Measurements from ENCODE around the gene UBE2I.
"Not testable (repeated sequence)": the region's sequence is repeated elsewhere in the genome, so short reads cannot be mapped to it uniquely, and the experiment has no call there.

Gene UBE2I

DNA sequence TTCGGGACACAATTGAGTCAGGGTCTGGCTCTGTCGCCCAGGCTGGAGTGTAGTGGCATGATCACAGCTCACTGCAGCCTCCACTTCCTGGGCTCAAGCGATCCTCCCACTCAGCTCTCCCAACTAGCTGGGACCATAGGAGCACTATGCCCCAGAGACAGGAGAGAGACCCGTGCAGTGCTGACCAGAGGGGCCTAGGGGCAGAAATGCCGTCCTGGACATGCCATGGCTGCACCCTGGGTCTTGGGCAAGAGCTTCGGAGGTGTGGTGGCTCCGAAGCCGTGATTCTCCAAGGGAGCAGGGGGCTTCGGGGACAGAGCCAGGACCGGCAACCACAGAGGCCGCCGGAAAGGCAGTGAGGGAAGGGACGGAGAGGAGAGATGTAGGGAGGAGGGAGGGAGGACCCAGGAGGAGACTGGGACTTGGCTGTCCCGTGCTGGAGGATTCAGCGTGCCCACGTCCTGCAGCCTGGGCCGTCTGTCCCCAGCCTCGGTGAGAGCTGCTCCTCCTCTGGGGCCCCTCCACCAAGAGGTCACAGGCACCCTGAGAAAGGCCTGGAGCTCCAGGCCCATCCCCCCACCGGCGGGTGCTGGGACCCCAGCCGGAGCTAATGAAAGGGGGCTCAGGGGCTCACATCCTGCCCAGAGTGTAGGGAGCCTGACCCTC, 31.7 kb upstream of the UBE2I start:
- no peak for DNase-seq

DNA sequence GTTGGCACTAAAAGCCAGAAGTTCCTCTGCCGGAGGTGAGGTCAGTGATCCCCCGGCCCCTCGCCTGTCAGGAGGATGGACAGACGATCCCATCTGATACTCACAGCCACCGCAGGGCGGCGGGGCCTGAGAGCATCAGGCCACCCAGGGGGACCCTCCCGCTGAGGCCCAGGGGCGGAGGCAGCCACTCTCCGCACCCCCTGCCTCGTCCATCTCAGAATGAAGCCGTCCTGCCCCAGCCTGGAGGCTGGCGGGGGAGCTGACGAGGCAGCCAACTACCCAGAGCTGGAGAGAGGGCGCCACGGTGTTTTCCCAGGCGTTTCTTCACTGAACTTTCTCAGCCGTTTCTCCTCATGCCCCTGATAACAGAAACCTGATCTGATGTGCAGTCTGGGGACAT, 31.0 kb upstream of the UBE2I start:
- DNase-seq, result no peak

DNA sequence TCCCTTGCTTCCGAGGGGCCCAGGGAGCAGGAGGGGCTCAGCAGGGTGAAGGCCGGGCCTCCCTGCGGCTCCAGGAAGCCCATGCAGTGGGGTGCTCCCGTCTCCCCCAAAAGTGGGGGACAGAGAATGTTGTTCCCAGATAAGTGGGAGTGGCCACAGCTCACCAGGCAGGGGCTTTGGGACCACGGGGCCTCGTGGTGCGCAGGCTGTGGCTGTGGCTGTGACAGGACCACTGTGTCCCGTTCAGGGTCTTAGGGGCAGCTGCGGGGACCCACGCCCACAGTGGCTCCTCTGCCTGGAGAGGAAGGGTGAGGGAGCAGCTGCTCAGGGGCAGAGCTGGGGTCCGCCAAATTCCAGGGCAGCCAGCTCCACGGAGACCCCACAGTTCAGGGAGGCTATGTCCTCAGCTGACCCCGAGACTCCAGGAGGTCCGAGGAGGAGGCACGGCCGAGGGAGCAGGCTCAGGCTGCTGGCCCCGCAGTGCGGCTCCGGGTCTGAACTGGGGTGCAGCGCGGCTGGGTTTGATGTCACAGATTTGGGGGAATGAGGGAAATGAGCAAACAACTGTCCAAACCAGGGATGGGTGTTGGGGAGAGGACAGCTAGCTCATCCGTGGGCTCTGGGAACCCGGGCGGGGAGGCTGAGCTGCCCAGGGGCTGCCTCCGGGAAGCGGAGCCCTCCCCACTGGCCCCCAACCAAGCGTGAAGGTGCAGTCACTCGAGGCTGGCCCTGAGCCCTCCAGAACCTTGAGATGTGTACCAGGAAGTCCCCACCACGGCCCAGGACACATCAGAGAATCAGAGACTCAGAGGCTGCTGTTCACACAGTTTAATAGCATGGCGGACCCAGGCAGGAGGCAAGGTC, 30.1 kb upstream of the UBE2I start:
- DNase-seq, result no peak

DNA sequence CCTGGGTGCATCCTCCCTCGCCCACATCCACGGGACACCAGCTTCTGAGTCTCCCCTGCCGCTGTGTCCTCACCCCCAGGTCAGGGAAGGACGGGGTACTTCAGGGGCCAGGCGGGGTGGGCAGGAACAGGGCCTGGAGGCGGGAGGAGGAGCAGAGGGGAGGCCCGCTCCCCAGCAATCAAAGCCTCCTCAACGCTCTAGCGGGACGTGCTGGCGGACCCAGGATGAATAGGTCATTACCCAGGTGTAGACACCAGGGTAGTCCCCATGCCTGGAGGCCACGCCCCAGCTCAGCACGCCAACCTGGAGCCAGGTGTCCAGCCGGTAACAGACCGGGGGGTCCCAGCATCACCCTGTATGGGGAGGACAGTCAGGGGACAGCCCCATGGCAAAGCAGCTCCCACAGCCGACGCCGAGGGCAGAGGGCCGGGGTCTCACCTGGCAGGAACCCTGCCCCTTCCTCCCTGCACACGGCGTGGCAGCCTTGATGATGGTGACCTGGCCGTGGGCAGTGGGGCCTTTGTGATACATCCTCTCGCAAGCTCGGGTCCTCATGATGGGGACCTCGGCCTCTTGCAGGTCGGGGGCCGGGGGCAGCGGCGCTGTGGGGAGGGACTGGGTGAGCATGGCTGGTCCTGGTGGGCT, 29.4 kb upstream of the UBE2I start:
- no peak for DNase-seq

DNA sequence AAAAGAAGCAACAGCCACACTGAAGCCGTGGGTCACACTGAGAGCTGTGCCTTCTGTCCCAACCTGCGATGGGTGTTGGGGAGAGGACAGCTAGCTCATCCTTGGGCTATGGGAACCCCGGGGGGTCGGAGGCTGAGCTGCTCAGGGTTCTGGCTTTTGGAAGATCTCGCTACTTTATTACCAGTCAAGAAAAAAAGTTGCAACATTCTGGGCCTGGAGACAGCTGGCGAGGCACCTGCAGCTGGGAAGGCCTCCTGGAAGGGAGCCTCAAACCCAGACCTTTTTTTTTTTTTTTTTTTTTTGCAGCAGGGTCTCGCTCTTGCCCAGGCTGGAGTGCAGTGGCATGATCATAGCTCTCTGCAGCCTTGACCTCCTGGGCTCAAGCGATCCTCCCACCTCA, 28.7 kb upstream of the UBE2I start:
- DNase-seq, result no peak

DNA sequence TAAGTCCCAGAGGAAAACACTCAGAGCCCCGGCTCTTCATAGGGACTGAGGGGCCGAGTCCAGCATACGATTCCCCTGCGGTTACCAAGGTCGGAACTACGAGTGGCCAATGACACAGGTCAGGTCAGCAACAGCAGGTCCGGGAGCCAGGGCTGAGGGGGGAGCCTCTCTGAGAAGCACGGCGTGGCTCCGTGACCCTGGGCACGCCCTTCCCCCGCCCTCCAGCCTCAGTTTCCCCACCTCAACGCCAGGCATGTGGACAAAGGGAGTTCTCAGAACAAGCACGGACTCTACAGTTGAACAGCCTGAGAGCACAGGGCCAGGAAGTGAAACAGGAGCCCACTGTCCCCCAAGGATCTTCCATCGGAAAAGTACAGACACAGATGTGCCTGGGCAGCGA, 27.9 kb upstream of the UBE2I start:
- no peak for DNase-seq

DNA sequence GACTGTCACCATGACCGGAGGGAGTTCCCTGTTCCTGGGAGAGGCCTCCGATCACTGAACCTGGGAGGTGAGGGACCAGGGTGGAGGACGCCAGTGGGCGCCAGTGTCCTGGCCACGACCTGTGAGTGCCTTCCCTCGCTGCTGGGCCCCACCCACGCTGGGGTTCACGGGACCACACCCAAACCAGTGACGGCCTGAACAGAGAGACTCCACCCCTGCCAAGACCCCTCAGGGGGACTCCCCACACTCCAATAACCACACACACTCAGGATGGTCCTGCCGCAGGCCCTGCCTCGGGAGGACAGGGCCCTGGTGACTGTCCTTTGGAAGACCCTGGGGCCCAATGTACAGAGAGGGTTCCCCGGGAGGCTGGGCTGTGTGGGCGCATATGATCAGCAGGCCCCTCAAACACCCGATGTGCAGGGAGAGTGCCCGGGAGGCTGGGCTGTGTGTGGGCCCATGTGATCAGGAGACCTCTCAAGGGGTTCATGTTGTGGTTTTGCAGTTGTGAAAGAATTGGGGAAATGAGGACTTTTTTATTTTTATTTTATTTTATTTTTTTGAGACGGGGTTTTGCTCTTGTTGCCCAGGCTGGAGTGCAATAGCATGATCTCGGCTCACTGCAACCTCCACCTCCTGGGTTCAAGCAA, 27.0 kb upstream of the UBE2I start:
- DNase-seq, result no peak

DNA sequence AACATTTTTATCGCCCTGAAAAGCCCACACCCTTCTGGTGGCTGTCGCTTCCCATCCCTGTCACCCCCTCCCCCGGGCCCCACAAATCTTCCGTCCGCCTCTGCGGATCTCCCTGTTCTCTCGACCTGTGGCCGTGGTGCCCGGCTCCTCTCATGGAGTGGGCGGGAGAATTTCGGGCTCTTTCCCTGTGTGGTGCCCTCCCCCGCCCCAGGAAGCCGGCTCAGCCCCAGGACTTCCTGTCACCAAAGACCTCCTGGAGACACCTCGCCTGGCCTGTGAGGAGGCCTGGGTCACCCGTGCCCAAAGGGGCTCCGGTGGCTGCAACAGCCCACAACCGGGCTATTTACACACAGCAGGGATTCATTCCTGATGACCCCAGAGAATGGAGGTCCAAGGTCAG, 26.1 kb upstream of the UBE2I start:
- no peak for DNase-seq

DNA sequence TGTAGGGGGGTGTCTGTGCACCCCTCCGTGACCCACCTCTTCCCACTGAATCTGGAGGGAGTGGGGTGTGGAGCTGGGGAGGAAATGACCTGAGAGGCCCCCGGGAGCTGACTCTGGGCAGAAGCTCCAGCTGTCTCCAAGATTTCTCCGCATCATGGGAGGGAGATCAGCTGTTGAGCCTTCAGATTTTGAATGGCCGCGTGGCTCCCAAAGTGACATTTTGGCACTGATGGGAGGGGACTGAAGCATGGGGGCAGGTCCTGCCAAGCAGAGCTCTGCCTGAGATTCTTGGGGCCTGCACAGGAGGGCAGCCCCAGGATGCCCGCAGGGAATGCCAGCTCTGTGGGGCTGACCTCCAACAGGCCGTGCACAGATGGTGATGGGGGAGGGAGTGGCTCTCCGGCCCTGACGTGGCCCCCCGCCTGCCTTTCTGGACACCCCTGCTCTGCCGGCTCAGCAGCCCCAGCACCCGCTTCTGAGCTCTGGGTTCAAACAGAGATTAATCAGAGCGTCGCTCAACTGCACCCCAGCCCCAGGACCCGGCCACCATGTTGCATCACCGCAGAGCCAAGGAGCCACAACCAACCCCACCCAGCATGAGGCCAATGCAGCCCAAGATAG, 25.3 kb upstream of the UBE2I start:
- DNase-seq, result no peak

DNA sequence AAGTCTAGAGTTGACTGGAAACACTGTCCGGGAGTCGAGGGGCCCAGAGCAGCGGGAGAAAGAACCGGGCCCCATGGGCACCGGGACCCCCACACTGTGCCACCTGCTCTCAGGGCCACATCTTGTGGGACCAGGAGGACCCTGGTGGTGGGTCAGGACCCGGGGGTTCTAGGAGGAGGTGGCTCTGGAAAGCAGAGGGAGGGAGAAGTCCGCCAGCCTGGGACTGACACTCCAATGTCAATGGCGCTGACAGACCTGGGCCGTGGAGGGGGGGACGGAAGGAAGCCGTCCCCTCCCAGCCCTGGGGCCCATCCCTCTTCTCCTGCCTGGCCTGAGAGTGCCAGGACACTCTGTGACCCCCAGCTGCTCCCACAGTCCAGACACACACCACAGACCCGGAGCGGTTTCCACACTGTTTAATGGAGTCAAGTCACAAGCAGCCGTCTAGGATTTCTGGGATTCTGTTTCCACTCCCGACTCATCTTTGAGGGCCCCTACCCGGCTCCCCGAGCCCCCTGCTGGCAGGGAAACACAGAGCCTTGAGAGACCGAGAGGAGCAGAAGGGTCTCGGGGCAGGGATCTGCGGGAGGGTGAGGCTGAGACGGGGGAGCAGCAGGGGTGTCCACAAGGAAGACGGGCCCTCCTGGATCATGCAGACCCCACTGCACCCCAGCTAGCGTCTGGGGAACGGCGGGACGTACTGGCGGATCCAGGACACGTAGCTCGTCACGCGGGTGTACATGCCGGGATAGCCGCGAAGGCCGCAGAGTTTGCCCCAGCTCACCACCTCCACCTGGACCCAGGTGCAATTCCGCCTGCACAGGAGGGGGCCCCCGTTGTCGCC, 23.5 kb upstream of the UBE2I start:
- DNase-seq, result no peak

DNA sequence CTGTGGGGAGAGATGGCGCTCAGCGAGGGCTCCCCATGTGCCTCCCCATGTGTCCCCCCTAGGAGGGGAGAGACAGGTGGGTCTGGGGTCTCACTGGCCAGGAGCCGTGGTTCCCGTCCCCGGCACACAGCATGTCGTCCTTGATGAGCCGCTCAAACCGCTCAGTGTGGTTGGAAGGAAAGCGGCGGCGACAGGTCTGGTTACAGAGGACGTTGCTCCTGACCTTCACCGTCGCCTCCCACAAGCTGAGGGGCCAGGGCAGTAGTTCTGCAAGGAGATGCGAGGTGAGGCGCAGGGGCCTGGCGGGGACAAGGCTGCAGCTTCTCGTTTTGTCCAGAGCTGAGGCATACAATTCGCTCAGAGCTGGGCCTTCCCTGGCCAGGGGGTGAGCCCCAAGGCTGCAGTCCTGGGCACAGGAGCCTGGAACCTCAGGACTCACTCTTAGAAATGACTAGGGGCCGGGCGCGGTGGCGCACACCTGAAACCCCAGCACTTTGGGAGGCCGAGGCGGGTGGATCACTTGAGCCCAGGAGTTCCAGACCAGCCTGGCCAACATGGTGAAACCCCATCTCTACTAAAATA, 22.8 kb upstream of the UBE2I start:
- no peak for DNase-seq

DNA sequence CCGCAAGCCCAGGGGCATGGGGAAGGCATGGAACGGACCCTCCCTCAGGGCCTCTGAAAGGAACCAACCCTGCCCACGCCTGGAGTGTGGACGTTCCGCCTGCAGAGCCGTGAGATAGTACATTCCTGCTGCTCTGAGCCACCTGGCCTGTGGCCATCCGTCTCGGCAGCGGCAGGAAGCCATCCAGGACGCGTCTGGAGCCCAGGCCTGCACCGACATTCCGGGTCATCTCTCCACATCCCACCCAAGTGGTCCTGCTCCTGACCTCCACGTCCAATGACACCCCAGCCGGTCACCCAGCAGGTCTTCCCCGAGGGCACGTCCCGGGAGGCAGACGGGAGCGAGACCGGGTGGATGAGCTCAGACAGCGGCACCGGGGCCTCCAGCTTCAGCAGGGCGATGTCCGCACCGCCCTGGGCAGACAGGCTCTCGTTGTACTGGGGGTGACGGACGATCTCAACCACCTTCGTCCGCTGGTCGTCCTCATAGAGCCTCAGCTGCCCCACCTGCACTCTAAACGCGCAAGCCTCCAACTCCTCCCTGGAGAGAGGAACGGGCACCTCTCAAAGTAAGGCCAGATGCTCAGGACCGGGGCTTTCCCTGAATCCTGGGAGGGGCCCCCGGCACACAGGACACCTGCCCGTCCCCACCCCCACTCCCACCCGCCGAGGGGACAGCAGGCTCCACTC, 21.3 kb upstream of the UBE2I start:
- DNase-seq, result no peak

DNA sequence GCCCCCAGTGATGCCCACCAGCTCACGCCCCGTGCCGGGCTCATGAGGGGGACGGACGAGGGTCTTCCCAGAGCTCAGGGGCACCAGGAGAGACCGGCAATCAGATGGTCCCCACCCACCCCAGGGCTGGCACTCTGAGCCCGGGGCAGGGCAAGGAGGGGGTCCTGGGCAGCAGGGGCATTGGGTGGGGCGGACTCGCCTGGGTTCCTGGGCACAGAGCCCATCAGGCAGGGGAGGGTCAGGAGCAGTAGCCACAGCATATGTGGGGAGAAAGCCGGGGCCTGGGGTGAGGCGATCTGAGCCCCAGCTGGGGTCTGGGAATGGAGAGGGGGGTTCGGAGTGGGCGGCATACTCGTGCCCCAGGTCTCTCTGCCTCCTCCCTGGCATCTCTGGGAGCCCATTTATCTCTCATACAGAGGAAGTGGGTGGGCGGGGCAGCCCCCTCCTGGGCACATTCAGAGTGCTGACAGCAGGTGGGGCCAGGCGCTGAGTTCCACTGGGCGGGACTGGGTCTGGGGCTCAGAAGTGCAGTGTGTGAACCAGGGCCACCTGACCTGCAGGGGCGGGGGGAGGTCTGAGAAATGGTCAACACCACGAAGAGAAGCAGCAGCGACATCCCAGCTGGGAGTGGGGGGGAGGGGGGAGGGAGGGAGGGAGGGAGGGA, 20.5 kb upstream of the UBE2I start:
- DNase-seq, result peak; percentile 41

DNA sequence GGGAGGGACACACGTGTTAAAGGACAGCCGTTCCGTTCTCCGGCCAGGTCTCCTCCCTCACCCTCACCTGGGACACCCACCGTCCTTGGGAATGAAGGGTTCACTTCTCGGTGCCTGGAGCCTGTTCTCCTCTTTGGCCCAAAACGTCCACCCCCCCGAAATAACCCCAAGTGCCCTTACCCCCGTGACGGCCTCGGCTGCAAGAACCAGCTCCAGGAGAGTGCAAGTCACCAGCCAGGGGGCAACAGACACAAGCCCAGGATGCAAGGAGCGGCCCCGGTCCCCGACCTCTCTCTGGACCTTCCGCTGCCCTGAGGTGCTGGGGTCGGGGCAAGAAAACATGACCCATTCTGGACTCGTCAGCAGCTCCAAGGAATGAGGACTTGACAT, 20.0 kb upstream of the UBE2I start:
- DNase-seq, result no peak

DNA sequence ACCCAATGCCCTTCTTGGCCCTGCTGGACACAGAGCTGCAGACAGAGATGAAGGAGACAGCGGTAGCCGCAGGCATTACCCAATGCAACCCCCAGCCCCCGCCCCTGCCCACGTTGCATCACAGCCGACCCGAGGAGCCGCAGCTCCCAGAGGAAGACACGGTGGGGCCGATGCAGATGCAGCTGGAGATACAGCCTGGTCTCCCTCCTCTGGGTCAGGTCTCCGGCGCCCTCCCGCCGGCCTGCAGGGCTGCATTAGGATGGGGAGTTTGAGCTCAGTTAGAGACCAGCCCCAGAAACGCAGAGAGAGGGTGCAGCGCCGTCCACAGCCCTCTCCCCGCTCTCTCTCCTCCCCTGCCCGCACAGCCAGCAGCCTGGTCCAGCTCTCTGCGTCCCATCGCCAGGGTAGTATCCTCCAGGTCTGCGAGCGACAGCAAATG, 19.4 kb upstream of the UBE2I start:
- no peak for DNase-seq

DNA sequence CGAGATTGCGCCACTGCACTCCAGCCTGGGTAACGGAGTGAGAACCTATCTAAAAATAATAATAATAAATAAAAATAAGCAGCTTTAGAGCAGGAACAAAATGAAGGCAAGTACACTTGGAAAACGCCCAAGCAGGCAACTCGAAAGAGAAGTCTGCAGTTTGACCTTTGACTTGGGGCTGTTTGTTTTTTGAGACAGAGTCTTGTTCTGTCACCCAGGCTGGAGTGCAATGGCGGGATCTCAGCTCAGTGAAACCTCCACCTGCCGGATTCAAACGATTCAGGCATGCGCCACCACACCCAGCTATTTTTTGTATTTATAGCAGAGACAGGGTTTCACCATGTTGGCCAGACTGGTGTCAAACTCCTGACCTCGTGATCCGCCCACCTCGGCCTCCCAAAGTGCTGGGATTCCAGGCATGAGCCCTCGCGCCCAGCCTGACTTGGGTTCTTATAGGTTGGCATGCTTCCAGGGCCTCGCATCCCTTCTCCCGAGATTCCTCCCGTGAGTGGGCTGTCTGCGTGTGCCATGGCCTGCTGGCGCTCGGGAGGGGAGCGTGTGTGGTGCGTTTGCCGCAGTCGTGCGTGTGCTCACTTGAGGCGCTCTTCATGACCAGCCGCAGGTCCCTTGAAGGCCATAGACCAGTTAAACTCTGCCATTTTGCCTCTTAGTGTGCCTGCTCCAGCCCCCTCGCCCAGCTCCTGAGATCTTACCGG, 18.4 kb upstream of the UBE2I start:
- no peak for DNase-seq

DNA sequence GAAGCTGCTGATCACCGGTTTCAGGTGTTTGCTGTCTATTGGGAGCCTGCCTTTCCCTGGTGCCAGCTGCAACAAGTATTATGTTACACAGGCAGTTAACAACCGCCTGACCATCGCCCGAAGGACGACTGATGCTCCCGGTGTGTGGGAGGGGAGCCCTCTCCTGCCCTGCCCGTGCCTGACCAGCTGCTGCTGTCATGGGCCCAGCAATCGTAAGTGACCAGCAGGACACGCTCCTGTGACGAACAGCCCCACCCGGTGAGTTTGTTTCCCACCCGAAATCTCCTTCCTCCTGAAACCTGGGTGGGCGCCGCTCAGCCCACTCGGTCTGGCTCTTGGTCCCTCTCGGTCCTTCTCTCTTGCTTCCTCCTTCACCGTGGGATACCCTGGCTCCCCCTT, 17.9 kb upstream of the UBE2I start:
- DNase-seq, result no peak

DNA sequence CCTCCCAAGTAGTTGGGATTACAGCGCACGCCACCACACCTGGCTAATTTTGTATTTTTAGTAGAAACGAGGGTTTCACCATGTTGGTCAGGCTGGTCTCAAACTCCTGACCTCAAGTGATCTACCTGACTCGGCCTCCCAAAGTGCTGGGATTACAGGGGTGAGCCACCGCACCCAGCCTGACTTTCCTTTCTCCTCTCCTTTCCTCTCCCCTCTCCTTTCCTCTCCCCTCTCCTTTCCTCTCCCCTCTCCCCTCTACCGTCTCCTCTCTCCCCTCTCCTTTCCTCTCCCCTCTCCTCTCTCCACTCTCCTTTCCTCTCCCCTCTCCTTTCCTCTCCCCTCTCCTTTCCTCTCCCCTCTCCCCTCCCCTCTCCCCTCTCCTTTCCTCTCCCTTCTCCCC, 17.2 kb upstream of the UBE2I start:
- DNase-seq, result not testable (repeated sequence)

DNA sequence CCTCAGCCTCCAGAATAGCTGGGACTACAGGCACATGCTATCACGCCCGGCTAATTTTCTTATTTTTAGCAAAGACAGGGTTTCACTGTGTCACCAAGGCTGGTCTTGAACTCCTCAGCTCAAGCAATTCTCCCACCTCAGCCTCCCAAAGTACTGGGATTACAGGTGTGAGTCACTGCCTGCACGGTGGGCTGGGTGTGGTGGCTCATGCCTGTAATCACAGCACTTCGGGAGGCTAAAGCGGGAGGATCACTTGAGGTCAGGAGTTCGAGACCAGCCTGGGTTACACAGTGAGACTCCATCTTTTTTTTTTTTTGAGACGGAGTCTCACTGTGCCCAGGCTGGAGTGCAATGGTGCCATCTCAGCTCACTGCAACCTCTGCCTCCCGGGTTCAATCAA, 16.6 kb upstream of the UBE2I start:
- not testable (repeated sequence) for DNase-seq

Measured in activated naive CD4-positive, alpha-beta T cell treated with anti-CD3 and anti-CD28 coated beads, Interleukin-2, amount 50 U/mL, for 16 hours (primary cell).